Measurements from ENCODE around the gene KCNJ16. TPM values are rescaled to one million over a fixed set of nuclear protein-coding genes. Genes with fewer than 3 reads are reported as not detected.

The KCNJ16 gene
- total RNA-seq, 2 donors from 2014 or later, result 1.3 TPM; not detected in 1

DNA sequence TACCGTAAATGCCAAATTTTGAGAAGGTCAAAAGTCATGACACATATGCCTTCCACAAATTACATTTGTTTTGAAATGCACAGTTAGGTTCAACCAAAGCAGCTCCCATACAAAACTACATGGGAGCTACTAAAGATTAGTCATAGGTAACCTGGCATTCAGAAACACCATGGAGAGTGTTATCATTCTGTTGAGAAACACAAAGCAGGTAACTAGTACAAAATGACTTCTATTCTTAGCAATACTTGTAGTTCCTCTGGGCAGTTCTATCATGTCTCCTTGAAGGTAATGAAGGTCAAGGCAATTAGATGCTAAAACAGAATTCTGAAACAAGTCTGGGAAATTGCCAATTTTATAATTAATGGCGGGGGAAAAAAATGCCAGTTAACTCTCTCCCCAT is 39.4 kb downstream of the KCNJ16 start:
- intact Hi-C loops (cut with DNase I), result no loop called here
- Histone ChIP-seq H3K4me3 (no peak overlapping the region), H3K27ac (no peak overlapping the region)

DNA sequence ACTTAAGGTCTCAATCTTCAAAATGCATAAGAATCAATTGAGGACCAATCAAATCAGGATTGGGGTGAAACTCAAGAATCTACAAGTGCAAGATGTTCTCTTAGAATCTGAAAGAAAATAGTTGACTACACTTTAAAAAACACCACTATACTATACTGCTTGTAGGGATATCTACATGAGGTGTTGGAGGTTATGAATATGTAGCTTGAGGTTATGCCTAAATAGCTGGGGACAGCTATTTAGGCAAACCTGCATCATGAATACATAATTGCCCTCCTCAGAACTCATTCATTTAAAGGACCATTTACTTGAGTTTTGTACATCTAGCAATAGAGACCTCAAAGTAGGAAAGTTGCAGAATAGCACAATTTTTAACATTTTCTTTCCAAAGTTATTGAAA is 40.1 kb downstream of the KCNJ16 start:
- no peak overlapping the region for H3K27ac ChIP-seq
- no peaks in the 10 kb centered on the region for H3K36me3 ChIP-seq
- intact Hi-C loops (cut with DNase I), result no loop called here
- no peaks in the 10 kb centered on the region for H3K4me1 ChIP-seq (replicated peaks)
- H3K27me3 ChIP-seq (replicated peaks; ENCODE audit: insufficient read depth), result no peaks in the 10 kb centered on the region
- DNase-seq (ENCODE audit: low spot score), result no peak
- no peak for TF ChIP-seq POLR2AphosphoS5 (IDR thresholded peaks at IDR 0.05)
- TF ChIP-seq, protein P1, sequence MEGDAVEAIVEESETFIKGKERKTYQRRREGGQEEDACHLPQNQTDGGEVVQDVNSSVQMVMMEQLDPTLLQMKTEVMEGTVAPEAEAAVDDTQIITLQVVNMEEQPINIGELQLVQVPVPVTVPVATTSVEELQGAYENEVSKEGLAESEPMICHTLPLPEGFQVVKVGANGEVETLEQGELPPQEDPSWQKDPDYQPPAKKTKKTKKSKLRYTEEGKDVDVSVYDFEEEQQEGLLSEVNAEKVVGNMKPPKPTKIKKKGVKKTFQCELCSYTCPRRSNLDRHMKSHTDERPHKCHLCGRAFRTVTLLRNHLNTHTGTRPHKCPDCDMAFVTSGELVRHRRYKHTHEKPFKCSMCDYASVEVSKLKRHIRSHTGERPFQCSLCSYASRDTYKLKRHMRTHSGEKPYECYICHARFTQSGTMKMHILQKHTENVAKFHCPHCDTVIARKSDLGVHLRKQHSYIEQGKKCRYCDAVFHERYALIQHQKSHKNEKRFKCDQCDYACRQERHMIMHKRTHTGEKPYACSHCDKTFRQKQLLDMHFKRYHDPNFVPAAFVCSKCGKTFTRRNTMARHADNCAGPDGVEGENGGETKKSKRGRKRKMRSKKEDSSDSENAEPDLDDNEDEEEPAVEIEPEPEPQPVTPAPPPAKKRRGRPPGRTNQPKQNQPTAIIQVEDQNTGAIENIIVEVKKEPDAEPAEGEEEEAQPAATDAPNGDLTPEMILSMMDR (IDR thresholded peaks at IDR 0.05), result no peak
- no peak for TF ChIP-seq POLR2A (IDR thresholded peaks at IDR 0.05)
- no peaks in the 10 kb centered on the region for H3K9me3 ChIP-seq
- no peak overlapping the region for H3K4me3 ChIP-seq

More for the DNA sequence above, 39.4 kb downstream of the KCNJ16 start:
- TF ChIP-seq POLR2AphosphoS5 (IDR thresholded peaks at IDR 0.05), result no peak
- TF ChIP-seq, protein P1 (IDR thresholded peaks at IDR 0.05), result no peak
- TF ChIP-seq POLR2A (IDR thresholded peaks at IDR 0.05), result no peak
- 73% methylated on average over 2 of the region's 2 CpGs for WGBS
- Histone ChIP-seq H3K36me3 (no peaks in the 10 kb centered on the region), H3K27me3 (replicated peaks; ENCODE audit: insufficient read depth) (no peaks in the 10 kb centered on the region), H3K4me1 (replicated peaks) (no peaks in the 10 kb centered on the region), H3K9me3 (no peaks in the 10 kb centered on the region)
- no peak for DNase-seq (ENCODE audit: low spot score)

DNA sequence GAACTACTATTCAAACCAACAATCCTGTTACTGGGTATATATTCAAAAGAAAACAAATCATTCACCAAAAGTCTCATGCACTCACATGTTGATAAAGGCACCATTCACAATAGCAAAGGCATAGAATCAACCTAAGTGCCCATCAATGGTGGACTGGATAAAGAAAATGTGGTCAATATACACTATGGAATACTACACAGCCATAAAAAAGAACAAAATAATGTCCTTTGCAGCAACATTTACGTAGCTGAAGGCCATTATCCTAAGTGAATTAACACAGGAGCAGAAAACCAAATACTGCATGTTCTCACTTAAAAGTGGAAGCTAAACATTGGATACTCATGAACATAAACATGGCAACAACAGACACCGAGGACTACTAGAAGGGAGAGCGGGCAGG is 41.9 kb downstream of the KCNJ16 start:
- intact Hi-C loops (cut with DNase I), result no loop called here
- TF ChIP-seq POLR2AphosphoS5 (IDR thresholded peaks at IDR 0.05) (no peak), POLR2A (IDR thresholded peaks at IDR 0.05) (no peak)
- TF ChIP-seq, protein P1 (IDR thresholded peaks at IDR 0.05), result no peak
- Histone ChIP-seq H3K27me3 (replicated peaks; ENCODE audit: insufficient read depth) (no peaks in the 10 kb centered on the region), H3K9me3 (no peaks in the 10 kb centered on the region), H3K4me1 (replicated peaks) (no peaks in the 10 kb centered on the region), H3K36me3 (no peaks in the 10 kb centered on the region), H3K4me3 (no peak overlapping the region), H3K27ac (no peak overlapping the region)
- DNase-seq (ENCODE audit: low spot score), result no peak
- WGBS, result 93% methylated on average over 3 of the region's 3 CpGs

DNA sequence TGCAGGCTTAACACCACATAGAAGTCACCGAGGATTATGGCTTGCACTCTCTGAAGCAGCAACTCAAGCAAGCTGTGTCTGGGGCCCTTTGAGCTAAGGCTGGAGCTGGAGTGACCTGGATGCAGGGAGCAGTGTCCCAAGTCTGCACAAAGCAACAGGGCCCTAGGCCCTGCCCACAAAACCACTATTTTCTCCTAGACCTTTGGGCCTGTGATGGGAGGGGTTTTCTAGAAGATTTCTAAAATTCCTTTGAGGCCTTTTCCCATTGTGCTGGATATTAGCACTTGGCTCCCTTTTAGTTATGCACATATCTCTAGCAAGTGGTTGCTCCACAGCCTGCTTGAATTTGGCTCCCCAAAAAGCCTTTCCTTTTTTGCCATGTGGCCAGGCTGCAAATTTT is 44.5 kb downstream of the KCNJ16 start:
- no peak for DNase-seq (ENCODE audit: low spot score)
- TF ChIP-seq POLR2A (IDR thresholded peaks at IDR 0.05) (no peak), POLR2AphosphoS5 (IDR thresholded peaks at IDR 0.05) (no peak)
- TF ChIP-seq, protein P1 (IDR thresholded peaks at IDR 0.05), result no peak
- Histone ChIP-seq H3K4me1 (replicated peaks) (no peaks in the 10 kb centered on the region), H3K27me3 (replicated peaks; ENCODE audit: insufficient read depth) (no peaks in the 10 kb centered on the region), H3K27ac (no peak overlapping the region), H3K36me3 (no peaks in the 10 kb centered on the region), H3K4me3 (no peak overlapping the region), H3K9me3 (no peaks in the 10 kb centered on the region)
- 100% methylated on average over 1 of the region's 1 CpG for WGBS
- intact Hi-C loops (cut with DNase I), result no loop called here

DNA sequence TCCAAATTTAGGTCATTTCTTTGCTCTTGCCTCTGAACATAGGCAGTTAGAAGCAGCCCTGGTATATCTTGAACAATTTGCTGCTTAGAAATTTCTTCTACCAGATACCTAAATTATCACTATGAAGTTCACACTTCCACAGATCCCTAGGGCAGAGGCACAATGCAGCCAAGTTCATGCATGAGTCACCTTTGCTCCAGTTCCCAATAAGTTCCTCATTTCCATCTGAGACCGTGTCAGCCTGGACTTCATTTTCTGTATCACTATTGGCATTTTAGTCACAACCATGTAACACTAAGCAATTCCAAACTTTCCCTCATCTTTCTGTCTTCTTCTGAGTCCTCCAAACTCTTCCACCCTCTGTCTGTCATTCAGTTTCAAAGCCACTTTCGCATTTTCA is 45.0 kb downstream of the KCNJ16 start:
- 86% methylated on average over 2 of the region's 2 CpGs for WGBS
- intact Hi-C loops (cut with DNase I), result no loop called here
- Histone ChIP-seq H3K9me3 (no peaks in the 10 kb centered on the region), H3K4me3 (no peak overlapping the region), H3K27me3 (replicated peaks; ENCODE audit: insufficient read depth) (no peaks in the 10 kb centered on the region), H3K36me3 (no peaks in the 10 kb centered on the region), H3K4me1 (replicated peaks) (no peaks in the 10 kb centered on the region), H3K27ac (no peak overlapping the region)
- no peak for DNase-seq (ENCODE audit: low spot score)
- TF ChIP-seq POLR2AphosphoS5 (IDR thresholded peaks at IDR 0.05) (no peak), POLR2A (IDR thresholded peaks at IDR 0.05) (no peak)
- TF ChIP-seq, protein P1 (IDR thresholded peaks at IDR 0.05), result no peak
